Measurements from ENCODE around the gene PCSK6.

GRCh38 chr15:101509279-101509678 is 19.8 kb upstream of the PCSK6 start:
- TF ChIP-seq CTCF (conservative IDR thresholded peaks at IDR 0.05; ENCODE audit: low read length) (no peak), EZH2phosphoT487 (IDR thresholded peaks at IDR 0.05; ENCODE audit: borderline replicate concordance) (no peak)
